ENCODE measurements around the gene RAB9B. TPM values are rescaled to one million over a fixed set of nuclear protein-coding genes. Genes with fewer than 3 reads are reported as not detected.

RAB9B gene
- total RNA-seq, 4 donors from 2014 or later: 1.8 to 5.7 (median 4.7) TPM

GRCh38 chrX:103781706-103782105 lies 50.4 kb downstream of the RAB9B start:
- Histone ChIP-seq H3K27me3 (peaks cover 0 to 3% (median 0%) of the 10 kb centered on the region in 3 donors), H3K36me3 (no peaks in the 10 kb centered on the region), H3K9me3 (no peaks in the 10 kb centered on the region), H3K27ac (no peak overlapping the region), H3K4me1 (no peaks in the 10 kb centered on the region), H3K4me3 (no peak overlapping the region)
- intact Hi-C loops (cut with DNase I; ENCODE audit: low total_unique reads) (no loop called here), in situ Hi-C loops (cut with MboI; ENCODE audit: low sequenced_read_pairs in 4 of 4) (no loop called here)
- TF ChIP-seq, protein P1, sequence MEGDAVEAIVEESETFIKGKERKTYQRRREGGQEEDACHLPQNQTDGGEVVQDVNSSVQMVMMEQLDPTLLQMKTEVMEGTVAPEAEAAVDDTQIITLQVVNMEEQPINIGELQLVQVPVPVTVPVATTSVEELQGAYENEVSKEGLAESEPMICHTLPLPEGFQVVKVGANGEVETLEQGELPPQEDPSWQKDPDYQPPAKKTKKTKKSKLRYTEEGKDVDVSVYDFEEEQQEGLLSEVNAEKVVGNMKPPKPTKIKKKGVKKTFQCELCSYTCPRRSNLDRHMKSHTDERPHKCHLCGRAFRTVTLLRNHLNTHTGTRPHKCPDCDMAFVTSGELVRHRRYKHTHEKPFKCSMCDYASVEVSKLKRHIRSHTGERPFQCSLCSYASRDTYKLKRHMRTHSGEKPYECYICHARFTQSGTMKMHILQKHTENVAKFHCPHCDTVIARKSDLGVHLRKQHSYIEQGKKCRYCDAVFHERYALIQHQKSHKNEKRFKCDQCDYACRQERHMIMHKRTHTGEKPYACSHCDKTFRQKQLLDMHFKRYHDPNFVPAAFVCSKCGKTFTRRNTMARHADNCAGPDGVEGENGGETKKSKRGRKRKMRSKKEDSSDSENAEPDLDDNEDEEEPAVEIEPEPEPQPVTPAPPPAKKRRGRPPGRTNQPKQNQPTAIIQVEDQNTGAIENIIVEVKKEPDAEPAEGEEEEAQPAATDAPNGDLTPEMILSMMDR (IDR thresholded peaks at IDR 0.05 in 4 of 5, conservative IDR thresholded peaks at IDR 0.05 in 1 of 5): no peak
- TF ChIP-seq POLR2A (IDR thresholded peaks at IDR 0.05): no peak
- DNase-seq: no peak
- no peak for ATAC-seq

- intact Hi-C loops (cut with DNase I; ENCODE audit: low total_unique reads): no loop called here
Observed at GRCh38 chrX:103781062-103781402, 51.0 kb downstream of the RAB9B start.

GRCh38 chrX:103780336-103781061 lies 51.6 kb downstream of the RAB9B start:
- in situ Hi-C loops (cut with MboI; ENCODE audit: low sequenced_read_pairs in 4 of 4): no loop called here
- DNase-seq (no peak), ATAC-seq (no peak)
- H3K27me3 ChIP-seq: peaks cover 0 to 3% (median 0%) of the 10 kb centered on the region in 3 donors
- H3K9me3 ChIP-seq: no peaks in the 10 kb centered on the region
- H3K4me3 ChIP-seq: no peak overlapping the region
- no peaks in the 10 kb centered on the region for H3K36me3 ChIP-seq
- no peak overlapping the region for H3K27ac ChIP-seq
- intact Hi-C loops (cut with DNase I; ENCODE audit: low total_unique reads): no loop called here
- no peaks in the 10 kb centered on the region for H3K4me1 ChIP-seq
- TF ChIP-seq, protein P1 (IDR thresholded peaks at IDR 0.05 in 4 of 5, conservative IDR thresholded peaks at IDR 0.05 in 1 of 5): no peak
- TF ChIP-seq POLR2A (IDR thresholded peaks at IDR 0.05): no peak

More at GRCh38 chrX:103781062-103781402, 51.0 kb downstream of the RAB9B start:
- no peak for DNase-seq
- Histone ChIP-seq H3K36me3 (no peaks in the 10 kb centered on the region), H3K27me3 (peaks cover 0 to 3% (median 0%) of the 10 kb centered on the region in 3 donors), H3K27ac (no peak overlapping the region), H3K4me3 (no peak overlapping the region), H3K4me1 (no peaks in the 10 kb centered on the region), H3K9me3 (no peaks in the 10 kb centered on the region)
- TF ChIP-seq, protein P1 (IDR thresholded peaks at IDR 0.05 in 4 of 5, conservative IDR thresholded peaks at IDR 0.05 in 1 of 5): no peak
- TF ChIP-seq POLR2A (IDR thresholded peaks at IDR 0.05): no peak
- in situ Hi-C loops (cut with MboI; ENCODE audit: low sequenced_read_pairs in 4 of 4): no loop called here
- no peak for ATAC-seq

GRCh38 chrX:103779141-103779789 lies 52.8 kb downstream of the RAB9B start:
- Histone ChIP-seq H3K27me3 (peaks cover 0 to 3% (median 0%) of the 10 kb centered on the region in 3 donors), H3K9me3 (no peaks in the 10 kb centered on the region), H3K4me3 (no peak overlapping the region), H3K27ac (no peak overlapping the region), H3K36me3 (no peaks in the 10 kb centered on the region), H3K4me1 (no peaks in the 10 kb centered on the region)
- ATAC-seq (no peak), DNase-seq (no peak)
- in situ Hi-C loops (cut with MboI; ENCODE audit: low sequenced_read_pairs in 4 of 4) (no loop called here), intact Hi-C loops (cut with DNase I; ENCODE audit: low total_unique reads) (no loop called here)
- TF ChIP-seq POLR2A (IDR thresholded peaks at IDR 0.05): no peak
- TF ChIP-seq, protein P1 (IDR thresholded peaks at IDR 0.05 in 4 of 5, conservative IDR thresholded peaks at IDR 0.05 in 1 of 5): no peak
